Caco-2 (cell line): Measurements from ENCODE around the gene ATP6V1C2. TPM values are rescaled to one million over a fixed set of nuclear protein-coding genes. Genes with fewer than 3 reads are reported as not detected.

Experiments used
- BruUV-seq: library from RNA; stranded (reverse); fragments of 400-500 nt; replicated peaks from 2 replicates; lab custom pipeline; 2021; lab: Mats Ljungman, UMichigan
- CTCF ChIA-PET: fragments of 300-600 bp; sonication (Branson Sonifier 250); formaldehyde crosslinking; loops from one replicate; lab custom pipeline; 2022; ENCODE audit warnings: antibody characterized with exemption; lab: Charles Lee
- POLR2A ChIA-PET: fragments of 300-600 bp; sonication (Branson Sonifier 250); formaldehyde crosslinking; loops from one replicate; lab custom pipeline; 2022; ENCODE audit warnings: antibody characterized with exemption; lab: Charles Lee
- DNase-seq, 2 experiments: peaks; one replicate each; pipeline versions ENCODE4 v3.0.0 to v3.0.0-alpha.2; 2020 to 2022
- H3K27me3 ChIP-seq: replicated peaks from 2 replicates; pipeline ENCODE4 v1.6.0; 2011; ENCODE audit warnings: low read length; ENCODE audit not compliant: control insufficient read depth, insufficient read depth
- H3K36me3 ChIP-seq: 2 replicates; pipeline ENCODE4 v1.5.1; 2011; ENCODE audit warnings: low read length; ENCODE audit not compliant: control insufficient read depth, insufficient read depth
- H3K4me1 ChIP-seq: fragments of 250-450 bp; sonication (Bioruptor Pico); 2 replicates; pipeline ENCODE4 v1.5.1; 2020; ENCODE audit warnings: mild to moderate bottlenecking
- H3K4me3 ChIP-seq: 2 replicates; pipeline ENCODE4 v1.5.1; 2011; ENCODE audit warnings: low read depth, mild to moderate bottlenecking, control low read depth, low read length
- H3K9me3 ChIP-seq: fragments of 250-450 bp; sonication (Bioruptor Pico); 2 replicates; pipeline ENCODE4 v1.5.1; 2020; ENCODE audit warnings: mild to moderate bottlenecking, moderate library complexity
- H3K27ac Mint-ChIP-seq: one replicate; pipeline ENCODE4 v1.8.0; 2022; ENCODE audit warnings: mixed read lengths; ENCODE audit not compliant: unreplicated experiment
- H3K27me3 Mint-ChIP-seq: one replicate; pipeline ENCODE4 v1.8.0; 2022; ENCODE audit warnings: mixed read lengths; ENCODE audit not compliant: insufficient read depth, unreplicated experiment
- H3K36me3 Mint-ChIP-seq: one replicate; pipeline ENCODE4 v1.8.0; 2022; ENCODE audit warnings: mild to moderate bottlenecking, mixed read lengths; ENCODE audit not compliant: insufficient read depth, unreplicated experiment
- H3K4me1 Mint-ChIP-seq: one replicate; pipeline ENCODE4 v1.8.0; 2022; ENCODE audit warnings: low read depth, mixed read lengths; ENCODE audit not compliant: unreplicated experiment
- H3K4me3 Mint-ChIP-seq: one replicate; pipeline ENCODE4 v1.8.0; 2022; ENCODE audit warnings: mild to moderate bottlenecking, moderate library complexity, mixed read lengths; ENCODE audit not compliant: unreplicated experiment
- H3K9me3 Mint-ChIP-seq: one replicate; pipeline ENCODE4 v1.8.0; 2022; ENCODE audit warnings: mixed read lengths; ENCODE audit not compliant: unreplicated experiment
- intact Hi-C: fragments of 100-400 bp; cut with micrococcal nuclease; formaldehyde crosslinking; loops from one replicate; pipeline ENCODE4 v1.10.0; 2022; ENCODE audit not compliant: unreplicated experiment
- total RNA-seq: library from RNA; stranded (reverse); gene quantifications from 2 replicates; pipeline ENCODE4 v1.2.3, GENCODE V29; 2022
- TF ChIP-seq, protein P1 (sequence below), 2 experiments: fragments of 200-600 bp in 1 of 2; IDR thresholded peaks; 1 replicate in 1 of 2; 2 replicates in 1 of 2; pipeline versions ENCODE4 v1.5.1 to v1.8.0; 2011 to 2022; ENCODE audit warnings: antibody characterized with exemption in 1 of 2, control low read depth in 1 of 2, inconsistent platforms in 1 of 2, low read depth in 1 of 2, low read length in 1 of 2, mild to moderate bottlenecking in 1 of 2, moderate library complexity in 1 of 2; ENCODE audit not compliant: insufficient read depth in 1 of 2, severe bottlenecking in 1 of 2, unreplicated experiment in 1 of 2

The ATP6V1C2 gene
- total RNA-seq, 1 experiment from 2014 or later: 4.2 TPM

DNA sequence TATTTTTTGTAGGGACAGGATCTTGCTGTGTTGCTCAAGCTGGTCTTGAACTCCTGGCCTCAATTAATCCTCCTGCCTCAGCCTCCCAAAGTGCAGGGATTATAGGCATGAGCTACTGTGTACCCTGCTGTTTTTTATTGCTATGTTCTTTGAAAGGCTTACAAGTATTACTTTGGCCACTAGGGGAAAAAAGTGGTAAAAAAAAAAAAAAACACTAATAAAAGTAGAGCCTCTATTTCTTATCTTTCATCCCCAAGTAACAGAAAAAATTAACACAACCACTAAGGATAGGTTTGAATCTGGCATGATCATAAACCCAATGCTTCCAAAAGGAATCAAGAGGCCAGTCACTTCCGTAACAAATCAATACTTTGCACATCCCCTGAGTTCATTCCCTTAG is 43.2 kb upstream of the ATP6V1C2 start:
- H3K27ac Mint-ChIP-seq: no peak overlapping the region
- H3K4me3 Mint-ChIP-seq: no peak overlapping the region
- no TSS peak for BruUV-seq
- ChIA-PET POLR2A (no interaction called here), CTCF (interaction anchor here (0.6 to 0.8 kb wide), 5 partner anchors 25 to 478 kb away, joined by 3 to 8 read pairs (median 4); no protein-coding TSS in a partner anchor)
- no peaks in the 10 kb centered on the region for H3K27me3 Mint-ChIP-seq
- H3K9me3 Mint-ChIP-seq: no peaks in the 10 kb centered on the region
- DNase-seq: no peak
- H3K4me1 Mint-ChIP-seq: no peaks in the 10 kb centered on the region
- Histone ChIP-seq H3K4me1 (no peaks in the 10 kb centered on the region), H3K36me3 (no peaks in the 10 kb centered on the region), H3K9me3 (no peaks in the 10 kb centered on the region), H3K27me3 (no peaks in the 10 kb centered on the region), H3K4me3 (no peak overlapping the region)
- H3K36me3 Mint-ChIP-seq: peaks cover 70% of the 10 kb centered on the region
- TF ChIP-seq, protein P1, sequence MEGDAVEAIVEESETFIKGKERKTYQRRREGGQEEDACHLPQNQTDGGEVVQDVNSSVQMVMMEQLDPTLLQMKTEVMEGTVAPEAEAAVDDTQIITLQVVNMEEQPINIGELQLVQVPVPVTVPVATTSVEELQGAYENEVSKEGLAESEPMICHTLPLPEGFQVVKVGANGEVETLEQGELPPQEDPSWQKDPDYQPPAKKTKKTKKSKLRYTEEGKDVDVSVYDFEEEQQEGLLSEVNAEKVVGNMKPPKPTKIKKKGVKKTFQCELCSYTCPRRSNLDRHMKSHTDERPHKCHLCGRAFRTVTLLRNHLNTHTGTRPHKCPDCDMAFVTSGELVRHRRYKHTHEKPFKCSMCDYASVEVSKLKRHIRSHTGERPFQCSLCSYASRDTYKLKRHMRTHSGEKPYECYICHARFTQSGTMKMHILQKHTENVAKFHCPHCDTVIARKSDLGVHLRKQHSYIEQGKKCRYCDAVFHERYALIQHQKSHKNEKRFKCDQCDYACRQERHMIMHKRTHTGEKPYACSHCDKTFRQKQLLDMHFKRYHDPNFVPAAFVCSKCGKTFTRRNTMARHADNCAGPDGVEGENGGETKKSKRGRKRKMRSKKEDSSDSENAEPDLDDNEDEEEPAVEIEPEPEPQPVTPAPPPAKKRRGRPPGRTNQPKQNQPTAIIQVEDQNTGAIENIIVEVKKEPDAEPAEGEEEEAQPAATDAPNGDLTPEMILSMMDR (IDR thresholded peaks at IDR 0.05; ENCODE audit: insufficient read depth in 1 of 2, low read depth in 1 of 2, low read length in 1 of 2, severe bottlenecking in 1 of 2, unreplicated experiment in 1 of 2): peak; percentile 8 to 30
- intact Hi-C loops: no loop called here

DNA sequence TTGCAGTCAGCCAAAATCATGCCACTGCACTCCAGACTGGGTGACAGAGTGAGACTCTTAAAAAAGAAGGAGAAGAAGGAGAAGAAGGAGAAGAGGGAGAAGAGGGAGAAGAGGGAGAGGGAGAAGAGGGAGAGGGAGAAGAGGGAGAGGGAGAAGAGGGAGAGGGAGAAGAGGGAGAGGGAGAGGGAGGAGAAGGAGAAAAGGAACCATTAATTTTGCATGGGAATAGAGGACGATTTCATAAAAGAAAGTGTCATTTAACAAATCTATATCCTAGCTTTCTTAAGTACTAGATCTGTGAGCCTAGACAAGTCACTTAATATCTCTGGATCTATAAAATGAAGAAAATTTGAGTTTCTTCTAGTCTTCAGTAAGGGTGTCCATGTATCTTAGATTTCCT is 41.2 kb upstream of the ATP6V1C2 start:
- no peak for DNase-seq
- H3K27me3 Mint-ChIP-seq: no peaks in the 10 kb centered on the region
- no peaks in the 10 kb centered on the region for H3K4me1 Mint-ChIP-seq
- Histone ChIP-seq H3K9me3 (no peaks in the 10 kb centered on the region), H3K4me1 (no peaks in the 10 kb centered on the region), H3K36me3 (peaks cover 1% of the 10 kb centered on the region; the same call in 1 of the 2 replicates), H3K4me3 (no peak overlapping the region), H3K27me3 (no peaks in the 10 kb centered on the region)
- CTCF ChIA-PET: no interaction called here
- intact Hi-C loops: no loop called here
- no peak overlapping the region for H3K4me3 Mint-ChIP-seq
- H3K36me3 Mint-ChIP-seq: peaks cover 53% of the 10 kb centered on the region
- POLR2A ChIA-PET: no interaction called here
- BruUV-seq: no TSS peak
- no peak overlapping the region for H3K27ac Mint-ChIP-seq
- TF ChIP-seq, protein P1 (IDR thresholded peaks at IDR 0.05; ENCODE audit: insufficient read depth in 1 of 2, low read depth in 1 of 2, low read length in 1 of 2, severe bottlenecking in 1 of 2, unreplicated experiment in 1 of 2): no peak
- H3K9me3 Mint-ChIP-seq: no peaks in the 10 kb centered on the region

DNA sequence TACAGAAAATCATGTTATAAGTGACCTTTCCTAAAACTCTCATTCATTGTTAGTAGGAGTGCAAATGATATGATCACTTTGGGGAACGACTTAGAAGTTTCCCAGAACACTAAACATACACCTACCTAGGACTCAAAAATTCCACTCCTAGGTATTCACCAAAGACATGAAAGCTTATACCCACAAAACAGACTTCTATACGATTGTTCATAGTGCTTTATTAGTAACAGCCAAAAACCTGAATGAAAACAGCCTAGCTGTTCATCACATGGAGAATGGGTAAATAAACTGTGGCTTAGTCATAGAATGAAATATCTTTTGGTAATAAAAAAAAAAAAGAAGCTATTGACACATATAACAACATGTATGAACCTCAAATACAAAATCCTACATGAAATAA is 40.5 kb upstream of the ATP6V1C2 start:
- H3K27me3 Mint-ChIP-seq: no peaks in the 10 kb centered on the region
- Histone ChIP-seq H3K27me3 (no peaks in the 10 kb centered on the region), H3K9me3 (no peaks in the 10 kb centered on the region), H3K4me1 (no peaks in the 10 kb centered on the region), H3K36me3 (peaks cover 1% of the 10 kb centered on the region; the same call in 1 of the 2 replicates), H3K4me3 (no peak overlapping the region)
- ChIA-PET POLR2A (no interaction called here), CTCF (no interaction called here)
- BruUV-seq: no TSS peak
- intact Hi-C loops: no loop called here
- H3K4me3 Mint-ChIP-seq: no peak overlapping the region
- peaks cover 46% of the 10 kb centered on the region for H3K36me3 Mint-ChIP-seq
- H3K4me1 Mint-ChIP-seq: no peaks in the 10 kb centered on the region
- DNase-seq: no peak
- H3K27ac Mint-ChIP-seq: no peak overlapping the region
- TF ChIP-seq, protein P1 (IDR thresholded peaks at IDR 0.05; ENCODE audit: insufficient read depth in 1 of 2, low read depth in 1 of 2, low read length in 1 of 2, severe bottlenecking in 1 of 2, unreplicated experiment in 1 of 2): no peak
- H3K9me3 Mint-ChIP-seq: no peaks in the 10 kb centered on the region
